ENCODE measurements around the gene KCNIP1.

The KCNIP1 gene

DNA sequence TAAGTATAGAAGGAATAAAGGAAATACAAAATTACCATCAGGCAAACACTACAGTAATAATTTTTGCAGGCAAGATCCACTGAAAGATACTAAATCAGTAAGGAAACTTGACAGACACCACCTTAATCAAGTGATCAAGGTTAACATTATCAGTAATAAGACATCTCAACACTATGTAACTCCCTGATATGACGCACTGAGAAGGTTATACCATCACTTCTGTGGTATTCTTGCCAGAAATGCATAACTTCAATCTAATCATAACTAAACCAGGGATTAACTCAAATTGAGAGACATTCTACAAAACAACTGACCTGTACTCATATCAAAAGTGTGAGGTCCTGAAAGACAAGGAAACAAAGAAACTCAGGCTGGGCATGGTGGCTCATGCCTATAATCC is 227.2 kb downstream of the KCNIP1 start:
- DNase-seq (ENCODE audit: low read depth): no peak
- no peak overlapping the region for H3K4me3 ChIP-seq (ENCODE audit: control insufficient read depth, low read depth, low read length)
- TF ChIP-seq, protein P1, sequence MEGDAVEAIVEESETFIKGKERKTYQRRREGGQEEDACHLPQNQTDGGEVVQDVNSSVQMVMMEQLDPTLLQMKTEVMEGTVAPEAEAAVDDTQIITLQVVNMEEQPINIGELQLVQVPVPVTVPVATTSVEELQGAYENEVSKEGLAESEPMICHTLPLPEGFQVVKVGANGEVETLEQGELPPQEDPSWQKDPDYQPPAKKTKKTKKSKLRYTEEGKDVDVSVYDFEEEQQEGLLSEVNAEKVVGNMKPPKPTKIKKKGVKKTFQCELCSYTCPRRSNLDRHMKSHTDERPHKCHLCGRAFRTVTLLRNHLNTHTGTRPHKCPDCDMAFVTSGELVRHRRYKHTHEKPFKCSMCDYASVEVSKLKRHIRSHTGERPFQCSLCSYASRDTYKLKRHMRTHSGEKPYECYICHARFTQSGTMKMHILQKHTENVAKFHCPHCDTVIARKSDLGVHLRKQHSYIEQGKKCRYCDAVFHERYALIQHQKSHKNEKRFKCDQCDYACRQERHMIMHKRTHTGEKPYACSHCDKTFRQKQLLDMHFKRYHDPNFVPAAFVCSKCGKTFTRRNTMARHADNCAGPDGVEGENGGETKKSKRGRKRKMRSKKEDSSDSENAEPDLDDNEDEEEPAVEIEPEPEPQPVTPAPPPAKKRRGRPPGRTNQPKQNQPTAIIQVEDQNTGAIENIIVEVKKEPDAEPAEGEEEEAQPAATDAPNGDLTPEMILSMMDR (conservative IDR thresholded peaks at IDR 0.05; ENCODE audit: control insufficient read depth, insufficient read depth, low read depth, low read length): no peak

DNA sequence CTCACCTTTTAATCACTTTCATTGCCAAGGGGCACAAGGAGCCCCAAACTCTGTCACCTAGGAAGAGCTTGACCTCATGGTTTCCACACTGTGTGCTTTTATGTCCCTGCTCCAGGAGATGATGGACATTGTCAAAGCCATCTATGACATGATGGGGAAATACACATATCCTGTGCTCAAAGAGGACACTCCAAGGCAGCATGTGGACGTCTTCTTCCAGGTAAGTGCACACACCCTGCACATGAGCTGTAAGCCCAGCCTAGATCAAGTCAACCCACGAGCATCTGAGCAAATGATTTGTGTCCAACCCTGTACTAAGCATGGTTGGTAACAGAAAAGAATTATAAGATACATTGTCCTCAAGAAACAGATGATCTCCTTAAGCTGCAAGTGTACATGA is 228.9 kb downstream of the KCNIP1 start:
- TF ChIP-seq, protein P1 (conservative IDR thresholded peaks at IDR 0.05; ENCODE audit: control insufficient read depth, insufficient read depth, low read depth, low read length): no peak
- DNase-seq (ENCODE audit: low read depth): no peak
- no peak overlapping the region for H3K4me3 ChIP-seq (ENCODE audit: control insufficient read depth, low read depth, low read length)

- TF ChIP-seq, protein P1 (conservative IDR thresholded peaks at IDR 0.05; ENCODE audit: control insufficient read depth, insufficient read depth, low read depth, low read length): no peak
- DNase-seq (ENCODE audit: low read depth): no peak
- no peak overlapping the region for H3K4me3 ChIP-seq (ENCODE audit: control insufficient read depth, low read depth, low read length)
Measured at GRCh38 chr5:170736966-170737365, 233.1 kb downstream of the KCNIP1 start.

DNA sequence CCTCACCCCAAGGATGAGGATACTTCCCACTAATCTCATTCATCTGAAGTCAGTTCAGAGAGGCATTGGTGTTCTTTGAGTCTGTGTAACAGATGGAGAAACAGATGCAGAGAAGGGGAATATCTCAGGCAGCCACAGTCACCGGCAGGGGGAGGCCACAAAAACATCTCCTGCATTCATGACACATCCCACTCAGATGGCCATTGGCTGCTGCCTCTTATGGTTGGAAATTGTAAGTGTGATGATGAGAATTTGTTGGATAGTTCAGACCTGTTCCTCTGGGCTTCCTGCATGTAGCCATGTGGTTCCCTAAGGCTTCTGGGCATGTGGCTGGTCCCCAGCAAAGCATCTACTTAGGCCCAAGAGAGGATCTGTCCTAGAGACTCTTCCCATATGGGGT is 233.8 kb downstream of the KCNIP1 start:
- H3K4me3 ChIP-seq (ENCODE audit: control insufficient read depth, low read depth, low read length): no peak overlapping the region
- no peak for DNase-seq (ENCODE audit: low read depth)
- TF ChIP-seq, protein P1 (conservative IDR thresholded peaks at IDR 0.05; ENCODE audit: control insufficient read depth, insufficient read depth, low read depth, low read length): no peak

- H3K4me3 ChIP-seq (ENCODE audit: control insufficient read depth, low read depth, low read length): no peak overlapping the region
- no peak for DNase-seq (ENCODE audit: low read depth)
- TF ChIP-seq, protein P1 (conservative IDR thresholded peaks at IDR 0.05; ENCODE audit: control insufficient read depth, insufficient read depth, low read depth, low read length): no peak
Measured at GRCh38 chr5:170738840-170739239, 235.0 kb downstream of the KCNIP1 start.

DNA sequence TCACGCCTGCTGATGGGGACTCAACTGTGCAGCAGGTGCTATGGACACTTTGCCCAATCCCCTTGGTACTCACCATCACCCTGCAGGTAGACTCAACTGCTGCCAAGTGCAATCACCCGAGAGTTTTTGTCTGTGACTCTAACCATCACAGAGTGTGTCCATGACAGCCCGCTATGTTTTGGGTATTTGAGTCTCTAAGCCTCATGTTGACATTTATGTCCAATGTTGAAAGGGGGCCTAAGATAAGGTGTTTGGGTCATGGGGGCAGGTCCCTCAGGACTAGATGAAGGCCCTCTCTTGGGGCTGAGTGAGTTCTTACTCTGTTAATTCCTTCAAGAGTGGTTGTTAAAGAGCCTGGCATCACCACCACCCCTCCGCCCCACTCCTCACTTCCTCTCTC is 235.6 kb downstream of the KCNIP1 start:
- TF ChIP-seq, protein P1 (conservative IDR thresholded peaks at IDR 0.05; ENCODE audit: control insufficient read depth, insufficient read depth, low read depth, low read length): no peak
- no peak overlapping the region for H3K4me3 ChIP-seq (ENCODE audit: control insufficient read depth, low read depth, low read length)
- no peak for DNase-seq (ENCODE audit: low read depth)

DNA sequence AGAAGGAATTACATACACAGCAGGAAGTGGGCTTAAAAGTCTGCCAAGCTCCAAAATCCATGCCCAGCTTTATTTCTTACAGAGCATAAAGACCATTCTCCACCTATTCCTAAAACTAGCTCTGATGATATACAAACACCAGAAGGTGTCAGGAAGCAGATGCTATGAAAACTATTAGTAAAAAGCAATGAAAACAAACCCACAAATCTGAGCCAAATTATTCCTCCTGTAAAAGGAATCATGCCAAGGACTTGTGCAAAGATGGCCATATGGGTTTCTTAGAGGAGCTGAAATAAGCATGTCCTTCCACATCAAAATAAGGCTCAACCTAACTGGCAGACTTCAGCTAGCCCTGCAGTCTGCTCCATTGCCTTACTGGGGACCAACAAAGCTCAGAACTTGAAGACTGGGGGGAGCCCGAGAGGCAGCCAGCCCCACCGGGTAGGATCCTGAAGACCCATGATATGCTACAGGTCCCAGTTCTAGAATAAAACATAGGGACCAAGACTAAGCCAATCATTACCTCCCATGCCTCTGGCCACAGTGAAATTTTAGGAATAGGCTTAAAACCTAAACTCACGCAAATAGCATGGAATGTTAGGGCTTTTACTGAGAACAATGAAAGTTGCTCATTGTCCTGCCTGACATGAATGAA is 236.9 kb downstream of the KCNIP1 start:
- no peak for DNase-seq (ENCODE audit: low read depth)
- TF ChIP-seq, protein P1 (conservative IDR thresholded peaks at IDR 0.05; ENCODE audit: control insufficient read depth, insufficient read depth, low read depth, low read length): no peak
- no peak overlapping the region for H3K4me3 ChIP-seq (ENCODE audit: control insufficient read depth, low read depth, low read length)
